ENCODE data around the gene PLEK2.
"Not testable (repeated sequence)": the region's sequence is repeated elsewhere in the genome, so short reads cannot be mapped to it uniquely, and the experiment has no call there.

The PLEK2 gene

DNA sequence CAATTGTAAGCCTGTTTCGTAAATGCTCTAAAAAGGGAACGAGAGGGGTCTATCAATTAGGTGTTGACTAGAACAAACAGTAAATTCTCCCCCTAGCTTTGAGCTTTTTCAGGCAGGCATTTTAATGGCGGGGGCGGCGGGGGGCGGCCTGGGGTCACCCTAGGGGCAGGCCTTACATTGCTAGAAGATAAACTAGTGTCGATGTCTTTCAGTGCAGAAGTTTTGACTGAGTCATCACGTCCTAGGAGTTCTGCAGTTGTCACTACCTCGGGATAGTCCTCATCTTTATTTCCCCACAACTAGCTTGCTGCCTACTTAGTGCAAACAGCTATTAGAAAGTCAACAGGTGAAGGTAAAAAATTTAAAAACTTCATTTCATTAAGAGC lies 54.0 kb downstream of the PLEK2 start:
- no peak for FAIRE-seq

DNA sequence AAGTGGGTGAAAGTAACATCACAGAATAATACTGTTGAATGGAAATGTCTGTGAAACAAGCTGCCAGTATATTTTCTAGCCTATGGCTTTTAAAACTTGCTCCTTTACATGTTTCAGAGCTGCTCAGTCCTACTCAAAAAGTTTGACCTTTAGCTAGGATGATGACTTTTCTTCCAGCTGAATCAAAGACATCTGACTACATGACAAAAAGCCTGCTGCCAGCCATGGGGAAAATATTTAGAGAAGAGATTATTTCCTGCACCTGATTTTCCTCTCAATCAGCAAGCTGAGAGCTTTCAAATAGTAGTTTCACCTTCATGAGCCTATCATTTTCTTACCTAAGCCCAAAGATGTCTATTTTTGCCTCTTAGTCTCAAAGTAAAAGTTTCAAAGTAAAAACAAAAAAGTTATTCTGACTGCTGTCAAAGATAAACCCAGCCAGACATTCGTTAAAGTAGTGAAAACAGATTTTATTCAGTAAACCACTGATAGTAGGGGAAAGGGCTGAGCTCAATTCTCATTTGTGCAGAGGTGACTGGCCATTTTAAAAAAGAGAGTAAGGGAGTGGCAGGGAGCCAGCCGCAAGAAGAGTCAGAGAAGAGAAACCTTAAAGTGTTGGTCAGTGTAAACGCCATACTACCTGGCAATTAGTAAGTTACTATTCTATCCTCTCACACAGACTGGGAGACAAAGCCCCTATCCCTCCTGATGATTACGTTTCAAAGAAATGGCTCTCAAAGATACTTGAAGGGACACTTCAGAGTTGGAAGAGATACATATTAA lies 54.6 kb downstream of the PLEK2 start:
- FAIRE-seq: no peak

DNA sequence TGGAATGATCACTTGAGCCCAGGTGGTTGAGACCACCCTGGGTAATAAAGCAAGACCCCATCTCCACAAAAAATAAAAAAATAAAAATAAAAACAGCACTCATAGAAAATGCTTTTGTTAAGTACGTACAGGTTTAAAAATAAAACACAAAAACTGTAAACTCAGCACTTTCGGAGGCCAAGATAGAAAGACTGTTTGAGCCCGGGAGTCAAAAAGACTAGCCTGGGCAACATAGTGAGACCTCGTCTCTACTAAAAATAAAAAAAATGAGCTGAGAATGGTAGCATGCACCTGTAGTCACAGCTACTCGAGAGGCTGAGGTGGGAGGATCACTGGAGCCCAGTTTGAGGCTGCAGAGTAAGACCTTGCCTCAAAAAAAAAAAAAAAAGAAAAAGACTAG lies 59.9 kb downstream of the PLEK2 start:
- FAIRE-seq: no peak

DNA sequence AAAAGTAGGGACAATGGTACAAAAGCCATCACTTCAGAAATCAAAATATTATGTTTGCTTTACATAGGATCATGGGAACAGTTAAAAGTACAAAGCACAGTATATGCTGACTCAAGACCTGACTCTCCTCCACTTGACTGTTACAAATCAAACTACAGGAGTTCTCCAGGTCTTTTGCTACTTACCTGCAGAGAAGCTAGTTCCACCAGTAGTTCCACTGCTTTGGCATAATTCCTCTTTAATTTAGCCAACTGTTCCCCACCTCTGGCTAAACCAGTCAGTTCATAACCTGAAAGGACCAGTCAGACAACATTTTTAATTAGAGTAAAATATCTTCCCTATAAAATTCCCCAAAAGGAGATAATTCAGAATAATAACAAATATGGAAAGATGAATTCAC lies 66.4 kb downstream of the PLEK2 start:
- FAIRE-seq: no peak

DNA sequence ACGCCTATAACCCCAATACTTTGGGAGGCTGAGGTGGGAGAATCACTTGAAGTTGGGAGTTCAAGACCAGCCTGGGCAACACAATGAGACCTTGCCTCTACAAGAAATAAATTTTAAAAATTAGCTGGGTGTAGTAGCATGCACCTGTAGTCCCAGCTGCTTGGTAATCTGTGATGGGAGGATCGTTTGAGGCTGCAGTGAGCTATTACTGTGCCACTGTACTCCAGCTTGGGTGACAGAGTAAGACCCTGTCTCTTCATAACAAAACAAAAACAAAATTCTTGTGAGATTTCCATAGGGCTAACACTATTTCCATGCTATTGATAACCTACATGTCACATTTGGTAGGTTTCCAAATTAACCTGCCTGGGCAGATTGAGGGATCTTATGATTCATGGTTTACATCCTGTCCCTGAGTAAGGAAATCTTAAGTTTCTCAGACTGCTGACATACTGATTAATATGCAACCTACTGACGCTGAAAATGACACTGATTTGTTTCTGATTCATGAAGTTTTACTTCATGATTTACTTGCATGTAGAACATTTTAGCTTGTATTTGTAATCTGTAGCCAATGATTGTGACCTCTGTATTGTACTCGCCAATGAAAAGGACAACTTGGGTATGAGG lies 68.2 kb downstream of the PLEK2 start:
- no peak for FAIRE-seq

DNA sequence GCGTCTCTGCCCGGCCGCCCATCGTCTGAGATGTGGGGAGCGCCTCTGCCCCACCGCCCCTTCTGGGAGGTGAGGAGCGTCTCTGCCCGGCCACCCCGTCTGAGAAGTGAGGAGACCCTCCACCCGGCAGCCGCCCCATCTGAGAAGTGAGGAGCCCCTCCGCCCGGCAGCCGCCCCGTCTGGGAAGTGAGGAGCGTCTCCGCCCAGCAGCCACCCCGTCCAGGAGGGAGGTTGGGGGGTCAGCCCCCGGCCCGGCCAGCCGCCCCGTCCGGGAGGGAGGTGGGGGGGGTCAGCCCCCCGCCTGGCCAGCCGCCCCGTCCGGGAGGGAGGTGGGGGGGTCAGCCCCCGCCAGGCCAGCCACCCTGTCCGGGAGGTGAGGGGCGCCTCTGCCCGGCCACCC lies 70.7 kb downstream of the PLEK2 start:
- FAIRE-seq: not testable (repeated sequence)
